ENCODE measurements around the gene RAB5A. TPM values are rescaled to one million over a fixed set of nuclear protein-coding genes. Genes with fewer than 3 reads are reported as not detected.
A peak's percentile ranks its signal among the peaks of the same experiment; 100 is the strongest.
"Not testable (repeated sequence)": the region's sequence is repeated elsewhere in the genome, so short reads cannot be mapped to it uniquely, and the experiment has no call there.

Gene RAB5A
- polyA plus RNA-seq, 4 donors, result 27.6 to 55.7 (median 41.4) TPM

GRCh38 chr3:20022954-20023622 is 76.2 kb downstream of the RAB5A start:
- Histone ChIP-seq H3K4me3 (ENCODE audit: low read depth in 1 of 3, low read length in 3 of 3) (no peak overlapping the region), H3K4me1 (ENCODE audit: control insufficient read depth in 3 of 3, insufficient read depth in 2 of 3, low read depth in 1 of 3, low read length in 2 of 3) (peaks cover 0 to 7% (median 3%) of the 10 kb centered on the region in 3 donors), H3K9me3 (ENCODE audit: control insufficient read depth in 2 of 2, insufficient read depth in 1 of 2, low read depth in 1 of 2, low read length in 1 of 2) (no peaks in the 10 kb centered on the region), H3K27me3 (ENCODE audit: control insufficient read depth in 3 of 3, insufficient read depth in 3 of 3, low read length in 3 of 3) (no peaks in the 10 kb centered on the region), H3K36me3 (ENCODE audit: control insufficient read depth in 3 of 3, insufficient read depth in 2 of 3, low read depth in 1 of 3, low read length in 3 of 3) (no peaks in the 10 kb centered on the region), H3K27ac (ENCODE audit: low read depth in 1 of 3, low read length in 2 of 3) (peak overlapping the region in 1 of 3 donors; percentile 26)
- WGBS, 3 donors, result 55 to 67% (median 55%) methylated on average over 2 of the region's 2 CpGs
- no peak for DNase-seq
- FAIRE-seq, result no peak

- Histone ChIP-seq H3K27me3 (ENCODE audit: control insufficient read depth in 3 of 3, insufficient read depth in 3 of 3, low read length in 3 of 3) (no peaks in the 10 kb centered on the region), H3K36me3 (ENCODE audit: control insufficient read depth in 3 of 3, insufficient read depth in 2 of 3, low read depth in 1 of 3, low read length in 3 of 3) (no peaks in the 10 kb centered on the region), H3K9me3 (ENCODE audit: control insufficient read depth in 2 of 2, insufficient read depth in 1 of 2, low read depth in 1 of 2, low read length in 1 of 2) (no peaks in the 10 kb centered on the region), H3K27ac (ENCODE audit: low read depth in 1 of 3, low read length in 2 of 3) (peak overlapping the region in 1 of 3 donors; percentile 26), H3K4me1 (ENCODE audit: control insufficient read depth in 3 of 3, insufficient read depth in 2 of 3, low read depth in 1 of 3, low read length in 2 of 3) (peaks cover 0 to 7% (median 3%) of the 10 kb centered on the region in 3 donors), H3K4me3 (ENCODE audit: low read depth in 1 of 3, low read length in 3 of 3) (no peak overlapping the region)
- FAIRE-seq, result no peak
- DNase-seq, result peak in 1 of 2 donors; percentile 55
- WGBS, 3 donors, result 45 to 60% (median 53%) methylated on average over 2 of the region's 2 CpGs
These were observed 76.9 kb downstream of the RAB5A start for GRCh38 chr3:20023623-20024405.

GRCh38 chr3:20027136-20027535 is 80.2 kb downstream of the RAB5A start:
- Histone ChIP-seq H3K27me3 (ENCODE audit: control insufficient read depth in 3 of 3, insufficient read depth in 3 of 3, low read length in 3 of 3) (no peaks in the 10 kb centered on the region), H3K9me3 (ENCODE audit: control insufficient read depth in 2 of 2, insufficient read depth in 1 of 2, low read depth in 1 of 2, low read length in 1 of 2) (no peaks in the 10 kb centered on the region), H3K4me1 (ENCODE audit: control insufficient read depth in 3 of 3, insufficient read depth in 2 of 3, low read depth in 1 of 3, low read length in 2 of 3) (peaks cover 0 to 7% (median 3%) of the 10 kb centered on the region in 3 donors), H3K36me3 (ENCODE audit: control insufficient read depth in 3 of 3, insufficient read depth in 2 of 3, low read depth in 1 of 3, low read length in 3 of 3) (no peaks in the 10 kb centered on the region), H3K4me3 (ENCODE audit: low read depth in 1 of 3, low read length in 3 of 3) (no peak overlapping the region), H3K27ac (ENCODE audit: low read depth in 1 of 3, low read length in 2 of 3) (no peak overlapping the region)
- DNase-seq (no peak), FAIRE-seq (no peak)
- WGBS, 3 donors, result 83 to 91% (median 85%) methylated on average over 4 of the region's 4 CpGs

- H3K27me3 ChIP-seq (ENCODE audit: control insufficient read depth in 3 of 3, insufficient read depth in 3 of 3, low read length in 3 of 3), result no peaks in the 10 kb centered on the region
- 92 to 95% (median 93%) methylated on average over 7 of the region's 7 CpGs for WGBS, 3 donors
- DNase-seq, result no peak
- H3K27ac ChIP-seq (ENCODE audit: low read depth in 1 of 3, low read length in 2 of 3), result no peak overlapping the region
- no peaks in the 10 kb centered on the region for H3K36me3 ChIP-seq (ENCODE audit: control insufficient read depth in 3 of 3, insufficient read depth in 2 of 3, low read depth in 1 of 3, low read length in 3 of 3)
- H3K9me3 ChIP-seq (ENCODE audit: control insufficient read depth in 2 of 2, insufficient read depth in 1 of 2, low read depth in 1 of 2, low read length in 1 of 2), result no peaks in the 10 kb centered on the region
- FAIRE-seq, result no peak
- no peak overlapping the region for H3K4me3 ChIP-seq (ENCODE audit: low read depth in 1 of 3, low read length in 3 of 3)
- H3K4me1 ChIP-seq (ENCODE audit: control insufficient read depth in 3 of 3, insufficient read depth in 2 of 3, low read depth in 1 of 3, low read length in 2 of 3), result peaks cover 0 to 3% (median 0%) of the 10 kb centered on the region in 3 donors
These were observed 82.0 kb downstream of the RAB5A start for GRCh38 chr3:20028905-20029331.

- H3K9me3 ChIP-seq (ENCODE audit: control insufficient read depth in 2 of 2, insufficient read depth in 1 of 2, low read depth in 1 of 2, low read length in 1 of 2); H3K36me3 ChIP-seq (ENCODE audit: control insufficient read depth in 3 of 3, insufficient read depth in 2 of 3, low read depth in 1 of 3, low read length in 3 of 3); H3K27ac ChIP-seq (ENCODE audit: low read depth in 1 of 3, low read length in 2 of 3); DNase-seq; H3K27me3 ChIP-seq (ENCODE audit: control insufficient read depth in 3 of 3, insufficient read depth in 3 of 3, low read length in 3 of 3); FAIRE-seq; H3K4me3 ChIP-seq (ENCODE audit: low read depth in 1 of 3, low read length in 3 of 3); H3K4me1 ChIP-seq (ENCODE audit: control insufficient read depth in 3 of 3, insufficient read depth in 2 of 3, low read depth in 1 of 3, low read length in 2 of 3): not testable (repeated sequence)
- 92 to 95% (median 95%) methylated on average over 7 of the region's 7 CpGs for WGBS, 3 donors
These were observed 85.0 kb downstream of the RAB5A start for GRCh38 chr3:20031939-20032338.

Other genes with a start within 250 kb of the RAB5A start
- under 1 TPM in 2 of 4 donors, not detected in 2; 0.27 to 0.45 TPM for gene EFHB, start 12.9 kb upstream of the RAB5A start, polyA plus RNA-seq
- under 1 TPM in 1 of 4 donors, not detected in 3; 0.37 TPM for gene PP2D1, start 65.2 kb downstream of the RAB5A start, polyA plus RNA-seq
- 10 to 100 TPM in 3 of 4 donors, 1 to 10 TPM in 1; 7.1 to 28.0 (median 20.4) TPM for gene KAT2B, start 93.3 kb downstream of the RAB5A start, polyA plus RNA-seq
- gene SGO1, start 239.1 kb downstream of the RAB5A start, polyA plus RNA-seq, result 1 to 10 TPM; 1.6 to 5.8 (median 3.6) TPM